ENCODE results near the gene IL34. TPM values are rescaled to one million over a fixed set of nuclear protein-coding genes. Genes with fewer than 3 reads are reported as not detected.
A peak's percentile ranks its signal among the peaks of the same experiment; 100 is the strongest.

Gene IL34
- total and polyA plus RNA-seq, 2 of the 13 experiments (the other 11 are each of a cell fraction or from before 2014, with no cell fraction given) = 1.2 to 1.3 TPM

DNA sequence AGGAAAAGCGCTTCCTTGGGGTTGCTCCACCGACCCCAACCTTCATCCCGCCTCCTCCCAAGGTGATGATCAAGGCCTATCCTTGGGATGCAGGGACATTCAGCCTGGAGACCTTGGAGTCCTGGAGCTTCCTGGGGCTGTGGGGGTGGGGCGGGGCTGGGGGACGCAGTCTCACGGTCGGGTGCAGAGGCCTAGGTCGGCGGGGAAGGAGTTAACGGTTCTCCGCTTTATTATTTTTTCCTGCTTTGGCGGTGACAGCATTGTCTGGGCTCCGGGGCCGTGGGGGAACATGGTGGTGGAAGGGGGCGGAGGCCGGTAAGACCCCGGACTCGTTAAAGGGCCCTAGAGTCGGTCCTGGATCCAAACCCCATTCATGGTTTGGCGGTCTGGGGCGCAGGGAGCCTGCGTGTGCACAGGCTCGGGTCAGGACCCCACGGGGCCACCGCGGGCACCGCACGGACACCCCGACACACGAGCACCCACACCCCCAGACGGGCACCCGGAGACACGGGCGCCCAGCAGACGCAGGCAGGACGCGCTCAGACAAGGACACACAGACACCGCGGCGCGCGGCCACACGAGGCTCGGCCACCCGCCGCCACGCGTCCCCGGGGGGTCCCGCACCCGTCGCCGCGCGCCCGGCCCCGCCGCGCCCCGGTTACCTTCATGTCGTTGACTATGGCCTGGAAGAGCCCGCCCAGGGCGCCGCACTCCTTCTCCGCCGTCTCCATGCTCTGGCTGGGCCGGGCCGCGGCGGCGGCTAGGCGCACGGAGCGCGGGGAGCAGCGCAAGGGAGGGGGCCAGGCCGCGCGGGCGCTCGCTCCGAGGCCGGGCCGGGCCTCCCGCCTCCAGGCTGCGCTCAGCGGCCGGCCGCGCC, 38.9 kb downstream of the IL34 start (continued):
- TF ChIP-seq RAD51 (IDR thresholded peaks at IDR 0.05; ENCODE audit: borderline replicate concordance) (no peak), POLR2AphosphoS5 (IDR thresholded peaks at IDR 0.05; ENCODE audit: low read depth, low read length) (peak; percentile 30; the same call in 1 of the 2 replicates), ZNF136 (CRISPR knock-in tag; IDR thresholded peaks at IDR 0.05; ENCODE audit: low read depth) (no peak), ARNT (IDR thresholded peaks at IDR 0.05) (no peak), ZSCAN22 (CRISPR knock-in tag; IDR thresholded peaks at IDR 0.05) (no peak), KLF13 (CRISPR knock-in tag; IDR thresholded peaks at IDR 0.05) (peak; percentile 8; the same call in 1 of the 2 replicates), NFRKB (IDR thresholded peaks at IDR 0.05) (no peak), TCF12 (IDR thresholded peaks at IDR 0.05) (no peak), TCF12 (CRISPR knock-in tag; IDR thresholded peaks at IDR 0.05) (no peak), MEF2D (CRISPR knock-in tag; IDR thresholded peaks at IDR 0.05) (no peak), KLF9 (CRISPR knock-in tag; IDR thresholded peaks at IDR 0.05; ENCODE audit: low read depth) (no peak), ATM (IDR thresholded peaks at IDR 0.05; ENCODE audit: borderline replicate concordance) (no peak), HDAC2 (CRISPR knock-in tag; IDR thresholded peaks at IDR 0.05) (0 out of 2 replicates have a peak, but pooled peaks have one; percentile 22), AGO1 (IDR thresholded peaks at IDR 0.05; ENCODE audit: low read depth, low read length, poor library complexity, severe bottlenecking) (no peak), ZNF180 (CRISPR knock-in tag; IDR thresholded peaks at IDR 0.05; ENCODE audit: borderline replicate concordance, low read depth) (no peak), SCMH1 (CRISPR knock-in tag; IDR thresholded peaks at IDR 0.05; ENCODE audit: borderline replicate concordance) (no peak), ZNF674 (CRISPR knock-in tag; IDR thresholded peaks at IDR 0.05; ENCODE audit: low read depth) (no peak), ZNF282 (IDR thresholded peaks at IDR 0.05; ENCODE audit: partially characterized antibody) (no peak), ZNF670 (CRISPR knock-in tag; IDR thresholded peaks at IDR 0.05; ENCODE audit: borderline replicate concordance) (no peak)
- TF ChIP-seq, protein P1, sequence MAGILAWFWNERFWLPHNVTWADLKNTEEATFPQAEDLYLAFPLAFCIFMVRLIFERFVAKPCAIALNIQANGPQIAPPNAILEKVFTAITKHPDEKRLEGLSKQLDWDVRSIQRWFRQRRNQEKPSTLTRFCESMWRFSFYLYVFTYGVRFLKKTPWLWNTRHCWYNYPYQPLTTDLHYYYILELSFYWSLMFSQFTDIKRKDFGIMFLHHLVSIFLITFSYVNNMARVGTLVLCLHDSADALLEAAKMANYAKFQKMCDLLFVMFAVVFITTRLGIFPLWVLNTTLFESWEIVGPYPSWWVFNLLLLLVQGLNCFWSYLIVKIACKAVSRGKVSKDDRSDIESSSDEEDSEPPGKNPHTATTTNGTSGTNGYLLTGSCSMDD (CRISPR knock-in tag; IDR thresholded peaks at IDR 0.05) = no peak
- TF ChIP-seq, protein P2, sequence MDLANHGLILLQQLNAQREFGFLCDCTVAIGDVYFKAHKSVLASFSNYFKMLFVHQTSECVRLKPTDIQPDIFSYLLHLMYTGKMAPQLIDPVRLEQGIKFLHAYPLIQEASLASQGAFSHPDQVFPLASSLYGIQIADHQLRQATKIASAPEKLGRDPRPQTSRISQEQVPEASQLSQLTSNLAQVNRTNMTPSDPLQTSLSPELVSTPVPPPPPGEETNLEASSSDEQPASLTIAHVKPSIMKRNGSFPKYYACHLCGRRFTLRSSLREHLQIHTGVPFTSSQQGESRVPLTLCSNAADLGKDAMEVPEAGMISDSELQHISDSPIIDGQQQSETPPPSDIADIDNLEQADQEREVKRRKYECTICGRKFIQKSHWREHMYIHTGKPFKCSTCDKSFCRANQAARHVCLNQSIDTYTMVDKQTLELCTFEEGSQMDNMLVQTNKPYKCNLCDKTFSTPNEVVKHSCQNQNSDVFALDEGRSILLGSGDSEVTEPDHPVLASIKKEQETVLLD (CRISPR knock-in tag; IDR thresholded peaks at IDR 0.05; ENCODE audit: low read depth) = 0 out of 2 replicates have a peak, but pooled peaks have one; percentile 7
- TF ChIP-seq, protein P3, sequence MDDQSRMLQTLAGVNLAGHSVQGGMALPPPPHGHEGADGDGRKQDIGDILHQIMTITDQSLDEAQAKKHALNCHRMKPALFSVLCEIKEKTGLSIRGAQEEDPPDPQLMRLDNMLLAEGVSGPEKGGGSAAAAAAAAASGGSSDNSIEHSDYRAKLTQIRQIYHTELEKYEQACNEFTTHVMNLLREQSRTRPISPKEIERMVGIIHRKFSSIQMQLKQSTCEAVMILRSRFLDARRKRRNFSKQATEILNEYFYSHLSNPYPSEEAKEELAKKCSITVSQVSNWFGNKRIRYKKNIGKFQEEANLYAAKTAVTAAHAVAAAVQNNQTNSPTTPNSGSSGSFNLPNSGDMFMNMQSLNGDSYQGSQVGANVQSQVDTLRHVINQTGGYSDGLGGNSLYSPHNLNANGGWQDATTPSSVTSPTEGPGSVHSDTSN (CRISPR knock-in tag; IDR thresholded peaks at IDR 0.05; ENCODE audit: borderline replicate concordance) = no peak
- TF ChIP-seq, protein P4, sequence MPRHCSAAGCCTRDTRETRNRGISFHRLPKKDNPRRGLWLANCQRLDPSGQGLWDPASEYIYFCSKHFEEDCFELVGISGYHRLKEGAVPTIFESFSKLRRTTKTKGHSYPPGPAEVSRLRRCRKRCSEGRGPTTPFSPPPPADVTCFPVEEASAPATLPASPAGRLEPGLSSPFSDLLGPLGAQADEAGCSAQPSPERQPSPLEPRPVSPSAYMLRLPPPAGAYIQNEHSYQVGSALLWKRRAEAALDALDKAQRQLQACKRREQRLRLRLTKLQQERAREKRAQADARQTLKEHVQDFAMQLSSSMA (CRISPR knock-in tag; IDR thresholded peaks at IDR 0.05) = no peak
- TF ChIP-seq, protein P5, sequence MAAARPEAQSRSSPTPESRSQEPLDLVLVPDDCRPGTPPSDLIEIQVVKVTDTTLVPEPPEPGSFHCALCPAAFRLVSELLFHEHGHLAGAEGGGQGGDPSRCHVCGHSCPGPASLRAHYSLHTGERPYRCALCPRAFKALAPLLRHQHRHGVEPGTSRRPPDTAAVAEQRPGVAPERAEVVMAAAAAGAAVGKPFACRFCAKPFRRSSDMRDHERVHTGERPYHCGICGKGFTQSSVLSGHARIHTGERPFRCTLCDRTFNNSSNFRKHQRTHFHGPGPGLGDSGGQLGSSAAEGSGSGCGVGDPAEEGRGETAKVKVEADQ (CRISPR knock-in tag; IDR thresholded peaks at IDR 0.05; ENCODE audit: borderline replicate concordance) = no peak
